GM06990 (cell line): ENCODE measurements around the gene DIO3.

ENCODE experiments used
- DNase-seq: peaks from one replicate; pipeline ENCODE4 v3.0.0-alpha.2; 2011; ENCODE audit not compliant: insufficient read length; ENCODE audit errors: extremely low read depth
- H3K27me3 ChIP-seq: replicated peaks from 2 replicates; pipeline ENCODE4 v1.6.0; 2011; ENCODE audit warnings: low read length; ENCODE audit not compliant: control insufficient read depth, insufficient read depth
- H3K36me3 ChIP-seq: 2 replicates; pipeline ENCODE4 v1.5.1; 2011; ENCODE audit warnings: low read length; ENCODE audit not compliant: control insufficient read depth, insufficient read depth
- H3K4me3 ChIP-seq: replicated peaks from 2 replicates; pipeline ENCODE4 v1.5.1; 2011; ENCODE audit warnings: low read depth, mild to moderate bottlenecking, control low read depth, low read length
- CTCF ChIP-seq: IDR thresholded peaks from 2 replicates; pipeline ENCODE4 v1.5.1; 2011; ENCODE audit warnings: low read length, control low read depth, mild to moderate bottlenecking, inconsistent platforms; ENCODE audit not compliant: insufficient read depth, poor library complexity, severe bottlenecking

Gene DIO3

GRCh38 chr14:101588286-101588975, 27.1 kb downstream of the DIO3 start:
- no peaks in the 10 kb centered on the region for H3K36me3 ChIP-seq
- no peak for DNase-seq
- TF ChIP-seq CTCF, result no peak
- no peaks in the 10 kb centered on the region; the same call in none of the 2 replicates for H3K27me3 ChIP-seq
- H3K4me3 ChIP-seq, result no peak overlapping the region

- no peak for DNase-seq
- Histone ChIP-seq H3K36me3 (no peaks in the 10 kb centered on the region), H3K4me3 (no peak overlapping the region), H3K27me3 (no peaks in the 10 kb centered on the region; the same call in none of the 2 replicates)
- TF ChIP-seq CTCF, result no peak
Observed at GRCh38 chr14:101588990-101589389, 27.7 kb downstream of the DIO3 start.

GRCh38 chr14:101589486-101590015, 28.3 kb downstream of the DIO3 start:
- no peak for TF ChIP-seq CTCF
- Histone ChIP-seq H3K36me3 (no peaks in the 10 kb centered on the region), H3K4me3 (no peak overlapping the region), H3K27me3 (no peaks in the 10 kb centered on the region; the same call in none of the 2 replicates)
- no peak for DNase-seq

GRCh38 chr14:101590062-101590461, 28.8 kb downstream of the DIO3 start:
- H3K36me3 ChIP-seq, result no peaks in the 10 kb centered on the region
- no peak for DNase-seq
- no peaks in the 10 kb centered on the region; the same call in none of the 2 replicates for H3K27me3 ChIP-seq
- no peak for TF ChIP-seq CTCF
- no peak overlapping the region for H3K4me3 ChIP-seq

GRCh38 chr14:101590616-101591015, 29.3 kb downstream of the DIO3 start:
- no peak for TF ChIP-seq CTCF
- Histone ChIP-seq H3K4me3 (no peak overlapping the region), H3K27me3 (no peaks in the 10 kb centered on the region; the same call in none of the 2 replicates), H3K36me3 (no peaks in the 10 kb centered on the region)
- no peak for DNase-seq

- H3K4me3 ChIP-seq, result no peak overlapping the region
- no peak for TF ChIP-seq CTCF
- H3K27me3 ChIP-seq, result no peaks in the 10 kb centered on the region; the same call in none of the 2 replicates
- no peak for DNase-seq
- H3K36me3 ChIP-seq, result no peaks in the 10 kb centered on the region
Observed at GRCh38 chr14:101591121-101591520, 29.8 kb downstream of the DIO3 start.
